GM21367 (cell line): Measurements from ENCODE around the gene TLR3.
"Not testable (repeated sequence)": the region's sequence is repeated elsewhere in the genome, so short reads cannot be mapped to it uniquely, and the experiment has no call there.

ENCODE experiments used
- ATAC-seq: cut with Tn5 transposase; IDR thresholded peaks from one replicate; pipeline ENCODE4 v1.9.1; 2021; ENCODE audit not compliant: unreplicated experiment

The TLR3 gene

DNA sequence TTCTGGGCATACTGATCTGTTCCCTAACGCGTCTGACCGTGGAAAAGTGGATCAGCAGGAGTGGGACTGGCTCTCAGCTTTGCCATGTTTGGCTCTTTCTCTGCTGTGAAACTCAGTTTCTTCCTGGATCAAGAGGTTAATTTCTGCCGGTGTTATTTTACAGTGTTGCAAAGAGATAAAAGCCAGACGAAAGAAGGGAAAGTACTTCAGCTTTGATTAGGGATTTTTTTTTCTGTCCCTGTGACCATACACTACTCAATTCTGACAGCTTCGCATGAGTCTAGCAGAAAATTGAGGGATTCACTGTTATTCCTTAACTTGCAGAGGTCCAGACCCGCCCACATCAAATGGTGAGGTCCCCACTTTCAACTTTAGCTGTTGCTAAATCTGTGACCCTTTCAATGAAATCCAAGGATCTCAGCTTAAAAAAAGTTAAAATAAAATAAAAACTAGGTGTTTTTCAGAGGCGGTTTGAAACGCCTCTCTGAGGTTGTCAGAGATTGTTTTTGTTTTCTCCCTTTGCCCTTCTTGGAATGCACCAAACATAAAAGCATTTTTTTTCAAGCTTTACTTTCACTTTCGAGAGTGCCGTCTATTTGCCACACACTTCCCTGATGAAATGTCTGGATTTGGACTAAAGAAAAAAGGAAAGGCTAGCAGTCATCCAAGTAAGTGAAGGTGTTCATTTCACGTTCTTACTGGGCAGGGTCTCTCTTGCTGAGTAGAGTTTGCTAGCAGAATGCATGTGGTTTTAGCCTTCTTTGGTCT lies at the start of gene TLR3:
Gene TLR3 (plus strand): TSS at position 576 of the 768 bp plus-strand sequence. CDS start 7,464 bp downstream, outside the sequence.
- peak; percentile 30 for ATAC-seq

- ATAC-seq, result no peak
Observed at GRCh38 chr4:186019269-186019668, 49.7 kb upstream of the TLR3 start.

DNA sequence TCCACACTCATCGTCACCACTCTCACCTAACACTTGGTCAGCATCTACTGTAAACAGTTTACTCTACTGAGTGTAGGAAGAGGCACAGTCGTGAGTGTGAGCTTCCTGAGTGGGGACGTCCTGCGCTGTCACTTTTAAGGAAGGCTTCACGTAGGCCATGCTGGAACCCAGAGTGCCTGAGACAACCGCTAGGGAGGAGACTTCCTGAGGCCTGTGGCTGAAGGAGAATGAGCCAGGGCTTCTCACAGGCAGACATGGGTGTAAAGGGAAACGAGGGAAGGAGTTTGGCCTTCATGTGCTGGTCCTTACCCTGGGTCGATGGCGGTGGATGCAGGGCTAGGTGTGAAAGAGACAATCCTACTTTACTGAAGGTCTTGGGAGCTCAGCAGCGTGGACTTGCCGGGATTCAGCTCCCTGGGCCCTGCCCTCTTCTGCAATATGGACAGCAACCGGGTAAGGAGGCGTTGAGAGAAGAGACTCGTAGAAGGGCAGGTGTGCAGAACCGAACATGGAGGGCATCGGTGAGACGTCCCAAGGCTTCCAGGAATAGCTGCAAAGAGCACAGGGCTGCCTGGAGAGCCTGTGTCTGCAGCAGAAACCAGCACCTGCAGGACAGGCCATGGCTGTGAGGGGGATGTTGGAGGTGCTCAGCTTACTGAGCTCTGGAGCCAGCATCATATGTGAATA lies 48.7 kb upstream of the TLR3 start:
- ATAC-seq, result no peak

- no peak for ATAC-seq
Observed at GRCh38 chr4:186020793-186021407, 48.1 kb upstream of the TLR3 start.

DNA sequence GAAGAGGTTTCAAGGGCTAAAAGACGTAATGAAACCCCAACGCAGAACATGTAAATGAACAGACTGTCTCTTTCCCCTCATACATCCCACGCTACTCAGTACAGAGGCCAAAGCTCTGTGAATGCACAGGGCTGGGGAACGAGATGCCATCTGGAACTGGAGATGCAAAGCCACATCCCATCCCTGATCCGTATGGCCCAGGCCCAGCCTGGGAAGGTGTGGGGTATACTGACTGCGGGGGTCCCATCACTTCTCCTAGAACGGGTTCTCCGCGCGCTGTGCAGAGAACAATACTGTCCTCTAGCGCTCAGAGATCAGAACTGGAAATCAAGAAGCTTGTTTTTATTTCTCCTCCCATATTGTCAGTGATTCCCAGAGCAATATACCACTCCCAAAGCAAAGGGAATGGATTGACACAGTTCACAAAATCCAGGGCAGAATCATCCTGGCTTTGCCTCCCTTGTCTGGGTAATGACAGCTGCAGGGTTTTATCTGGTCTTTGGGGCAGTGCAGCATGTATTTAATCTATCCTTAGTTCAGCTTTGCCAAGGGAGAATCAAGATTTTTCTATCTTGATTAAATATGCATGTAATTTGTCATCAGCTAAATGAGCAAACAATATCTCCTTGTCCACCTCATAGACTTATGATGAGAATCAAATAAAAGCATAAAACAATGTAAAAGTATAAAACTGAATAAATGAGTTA lies 47.3 kb upstream of the TLR3 start:
- no peak for ATAC-seq

DNA sequence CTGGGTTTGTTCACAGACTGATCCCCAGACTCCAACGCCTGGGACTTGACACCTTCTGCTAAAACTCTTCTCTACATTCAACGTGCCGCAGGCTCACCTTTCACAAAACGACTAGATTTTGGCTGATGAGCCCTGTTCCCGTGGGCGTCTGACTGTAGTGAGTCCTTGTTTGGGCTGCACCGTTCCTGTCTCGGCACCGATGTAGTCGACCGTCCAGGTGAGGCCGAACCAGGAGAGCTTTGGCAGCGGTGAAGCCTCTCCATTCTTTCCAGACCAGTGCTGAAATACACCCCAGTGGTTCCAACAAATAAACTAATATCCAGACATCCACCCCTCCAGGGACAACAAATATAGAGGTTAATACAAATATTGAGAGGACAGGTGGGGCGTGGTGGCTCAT lies 45.0 kb upstream of the TLR3 start:
- ATAC-seq, result no peak

GRCh38 chr4:186024637-186025407 lies 44.1 kb upstream of the TLR3 start:
- ATAC-seq, result no peak

DNA sequence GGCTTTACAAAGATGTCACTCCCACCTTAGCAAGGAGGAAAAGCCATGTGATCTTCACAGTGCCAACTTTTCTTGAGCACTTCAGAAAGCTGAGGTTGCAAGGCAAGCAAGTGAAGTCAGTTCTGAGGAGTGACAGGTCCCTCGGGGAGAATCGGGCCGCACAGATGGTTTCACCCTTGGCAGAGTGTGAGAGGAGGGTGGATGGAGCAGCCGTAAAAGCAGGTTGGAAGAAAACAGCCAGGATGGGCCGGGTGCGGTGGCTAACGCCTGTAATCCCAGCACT lies 43.6 kb upstream of the TLR3 start:
- ATAC-seq, result no peak

GRCh38 chr4:186027405-186027804 lies 41.6 kb upstream of the TLR3 start:
- no peak for ATAC-seq

DNA sequence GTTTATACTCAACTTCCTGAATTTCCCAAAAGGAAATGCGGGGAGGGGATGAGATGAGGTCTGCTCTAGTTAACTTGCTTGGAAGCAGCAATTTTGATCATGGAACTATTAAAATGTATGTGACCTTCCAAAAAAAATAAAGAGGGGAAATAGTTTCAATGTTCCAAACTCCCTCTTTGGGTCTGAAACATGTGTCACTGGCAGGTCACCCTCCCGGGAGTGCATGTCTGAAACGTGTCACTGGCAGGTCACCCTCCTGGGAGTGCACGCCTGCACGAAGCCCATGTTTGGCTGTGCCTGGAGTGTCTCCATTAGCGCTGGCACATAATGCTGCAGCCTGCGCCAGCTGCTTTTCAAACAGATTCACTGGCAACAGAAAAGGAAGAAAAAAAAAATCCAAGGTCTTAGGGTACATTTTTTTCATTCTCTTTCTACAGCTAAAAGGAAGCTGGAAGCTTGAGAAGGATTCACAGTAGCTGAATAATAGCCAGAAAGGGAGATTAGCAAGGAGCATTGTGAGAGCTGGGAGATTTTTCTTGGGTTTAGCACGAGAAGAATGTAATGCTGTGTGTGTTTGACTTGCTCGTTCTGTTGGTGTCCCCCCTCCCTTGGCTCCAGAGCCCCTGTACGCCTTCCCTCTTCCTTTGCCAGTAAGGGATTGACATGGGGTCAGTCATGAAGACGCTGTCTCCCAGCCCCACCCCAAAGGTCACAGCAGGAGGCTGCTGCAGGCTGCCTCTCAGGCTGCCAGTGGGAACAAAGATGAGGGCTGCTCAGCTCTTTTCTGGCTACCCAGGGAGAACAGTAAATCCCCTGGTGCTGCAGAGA lies 39.2 kb upstream of the TLR3 start:
- no peak for ATAC-seq

DNA sequence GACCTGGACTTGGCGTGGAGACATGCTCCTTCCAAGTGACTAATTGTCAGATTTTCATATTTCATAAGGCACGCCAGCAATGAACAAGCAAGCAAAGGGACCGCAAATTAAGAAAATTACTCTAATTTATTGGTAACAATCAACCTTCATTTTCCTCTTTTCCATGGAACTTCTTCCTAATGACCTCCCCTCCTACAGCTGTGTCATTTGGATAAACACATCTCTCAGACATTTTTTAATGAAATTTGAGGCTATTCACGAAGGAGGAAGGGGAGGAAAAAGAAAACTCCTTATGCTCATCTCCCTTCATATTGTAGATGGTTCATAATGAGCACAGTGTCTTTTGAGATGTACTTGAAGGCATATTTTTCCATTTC lies 38.6 kb upstream of the TLR3 start:
- no peak for ATAC-seq

- ATAC-seq, result no peak
Observed at GRCh38 chr4:186030795-186031194, 38.2 kb upstream of the TLR3 start.

GRCh38 chr4:186032259-186032658 lies 36.7 kb upstream of the TLR3 start:
- no peak for ATAC-seq

- ATAC-seq, result no peak
Observed at GRCh38 chr4:186033027-186033426, 35.9 kb upstream of the TLR3 start.

GRCh38 chr4:186034613-186035012 lies 34.3 kb upstream of the TLR3 start:
- not testable (repeated sequence) for ATAC-seq

DNA sequence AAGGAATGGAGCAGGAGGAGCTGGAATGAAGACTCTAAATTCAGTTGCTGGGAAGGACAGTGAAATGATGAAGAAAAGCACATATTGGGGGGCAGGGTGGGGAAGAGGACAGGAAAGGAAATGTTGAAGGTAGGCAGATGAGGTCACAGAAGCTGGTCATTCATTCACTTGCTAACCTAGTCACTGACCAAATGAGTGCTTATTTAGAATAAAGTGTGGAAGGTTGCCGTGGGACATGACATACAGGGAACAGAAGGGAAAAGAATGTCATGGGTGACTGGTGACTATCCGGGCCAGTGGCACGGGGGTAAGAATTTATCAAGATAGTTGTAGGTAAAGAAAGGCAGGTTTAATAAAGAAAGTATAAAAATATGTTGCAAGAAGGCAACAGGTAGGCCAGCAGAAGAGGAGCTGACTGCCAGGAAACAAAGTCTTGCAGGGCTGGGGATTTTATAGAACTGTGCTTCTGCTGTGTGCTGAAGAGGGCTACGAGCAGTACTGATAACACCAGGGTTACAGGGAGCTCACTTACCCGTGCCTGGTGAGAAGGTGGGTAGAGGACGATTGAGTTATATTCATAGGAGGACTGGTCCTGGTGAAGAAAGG lies 31.9 kb upstream of the TLR3 start:
- no peak for ATAC-seq

DNA sequence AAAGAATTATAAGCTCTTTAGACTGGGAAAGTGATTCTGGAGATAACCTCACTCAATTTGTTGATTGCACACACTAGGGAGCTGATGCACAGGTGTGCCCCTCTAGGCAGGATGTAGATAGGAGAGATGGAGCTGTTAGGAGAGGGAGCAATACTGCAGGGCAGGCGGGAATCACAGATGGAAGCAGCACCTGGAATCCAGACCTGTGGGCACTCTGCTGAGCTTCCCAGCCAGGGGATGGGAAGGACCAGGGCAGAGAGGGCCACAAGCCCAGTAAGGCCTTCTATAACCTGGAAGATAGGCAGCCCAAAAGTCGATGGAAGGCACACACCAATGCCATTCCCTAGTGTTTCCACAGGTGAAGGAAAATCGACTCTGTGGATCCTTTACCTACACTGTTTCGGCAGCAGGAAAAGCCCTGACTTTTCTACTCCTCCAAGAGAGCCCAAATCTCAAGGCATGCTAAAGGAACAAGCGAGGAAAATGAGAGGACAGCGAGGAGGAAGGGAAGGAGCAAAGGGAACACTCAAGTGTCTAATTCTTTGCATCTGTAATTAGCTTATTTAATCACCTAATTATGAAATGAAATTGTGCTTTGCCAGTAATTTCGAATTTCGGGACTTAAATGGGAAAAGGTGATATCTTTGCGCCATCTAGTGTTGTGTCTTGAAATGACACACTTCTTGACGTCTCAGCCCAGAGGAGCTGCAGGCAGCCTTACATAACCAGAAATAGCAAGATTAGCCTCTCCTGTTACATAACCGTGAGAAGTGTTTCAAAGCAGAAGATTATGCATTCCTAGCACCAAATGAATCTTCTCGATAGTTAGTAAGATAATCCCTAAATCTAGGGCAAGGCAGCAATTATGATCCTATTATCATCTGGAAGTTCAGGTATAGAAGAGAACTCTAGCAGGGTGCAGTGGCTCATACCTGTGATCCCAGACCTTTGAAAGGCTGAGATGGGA lies 31.0 kb upstream of the TLR3 start:
- ATAC-seq, result peak; percentile 64

DNA sequence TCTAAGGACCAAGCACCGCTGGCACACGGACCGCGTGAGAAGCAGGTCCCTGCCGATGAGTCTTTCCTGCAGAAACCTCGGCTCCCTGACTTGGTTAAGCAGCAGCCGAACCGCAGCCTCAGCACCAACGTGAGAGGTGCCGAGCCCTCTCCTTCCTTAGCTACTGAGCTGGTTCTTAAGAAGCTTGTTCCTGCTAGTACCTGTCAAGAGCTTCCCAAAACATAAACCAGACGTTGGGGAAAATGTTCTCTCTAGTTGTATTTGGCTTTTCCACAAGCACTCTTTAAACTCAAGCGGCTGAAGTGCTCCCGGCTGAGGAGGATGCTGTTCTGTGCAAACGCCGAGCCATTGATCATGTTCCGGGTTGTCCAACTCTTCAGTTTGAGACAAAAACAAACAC lies 29.3 kb upstream of the TLR3 start:
- no peak for ATAC-seq

DNA sequence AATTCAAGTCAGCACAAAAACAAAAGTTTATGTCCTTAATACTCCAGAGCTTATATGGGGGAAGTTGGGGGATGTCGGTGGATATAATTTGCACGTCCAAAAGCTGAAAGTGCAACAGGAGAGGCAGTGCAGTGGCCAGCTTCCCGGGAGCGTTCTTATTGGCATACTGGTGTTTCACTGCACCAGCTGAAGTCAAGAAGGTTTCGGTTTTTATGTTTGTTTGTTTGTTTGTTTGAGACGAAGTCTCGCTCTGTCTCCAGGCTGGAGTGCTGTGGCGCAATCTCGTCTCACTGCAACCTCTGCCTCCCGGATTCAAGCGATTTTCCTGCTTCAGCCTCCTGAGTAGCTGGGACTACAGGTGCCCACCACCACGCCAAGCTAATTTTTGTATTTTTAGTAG lies 28.6 kb upstream of the TLR3 start:
- ATAC-seq, result no peak
